NCI-H187 treated with DMSO at 0.1 percent for 48 hours (cell line): Measurements from ENCODE around the gene HOXA2.

Experiments
- DNase-seq: peaks from one replicate; lab custom pipeline; 2025; lab: John Stamatoyannopoulos, UW

HOXA2 gene

DNA sequence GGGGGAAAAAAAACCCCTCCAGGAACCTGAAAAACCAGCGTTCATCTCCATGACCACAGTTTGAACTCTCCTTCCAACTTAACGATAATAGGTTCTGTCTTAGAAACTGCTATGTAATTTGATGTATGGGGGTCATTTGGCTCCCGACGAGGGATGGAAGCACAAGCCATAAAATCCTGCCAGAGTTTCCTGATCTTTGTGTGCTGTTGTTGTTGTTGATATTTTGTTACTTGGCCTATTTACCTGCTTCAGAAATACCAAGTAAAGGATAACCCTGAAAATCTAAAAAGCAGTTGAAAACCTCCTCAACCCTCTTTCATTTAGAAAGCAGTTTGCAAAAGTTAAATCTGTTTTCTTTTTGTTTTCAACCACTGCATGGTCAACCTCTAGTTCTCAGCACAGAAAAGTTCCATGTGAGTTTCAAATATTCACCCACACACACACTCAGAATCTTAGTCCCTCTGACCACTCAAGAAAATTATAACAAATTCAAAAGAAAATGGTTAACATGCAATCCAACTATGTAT is 9.3 kb upstream of the HOXA2 start:
- no peak for DNase-seq

DNA sequence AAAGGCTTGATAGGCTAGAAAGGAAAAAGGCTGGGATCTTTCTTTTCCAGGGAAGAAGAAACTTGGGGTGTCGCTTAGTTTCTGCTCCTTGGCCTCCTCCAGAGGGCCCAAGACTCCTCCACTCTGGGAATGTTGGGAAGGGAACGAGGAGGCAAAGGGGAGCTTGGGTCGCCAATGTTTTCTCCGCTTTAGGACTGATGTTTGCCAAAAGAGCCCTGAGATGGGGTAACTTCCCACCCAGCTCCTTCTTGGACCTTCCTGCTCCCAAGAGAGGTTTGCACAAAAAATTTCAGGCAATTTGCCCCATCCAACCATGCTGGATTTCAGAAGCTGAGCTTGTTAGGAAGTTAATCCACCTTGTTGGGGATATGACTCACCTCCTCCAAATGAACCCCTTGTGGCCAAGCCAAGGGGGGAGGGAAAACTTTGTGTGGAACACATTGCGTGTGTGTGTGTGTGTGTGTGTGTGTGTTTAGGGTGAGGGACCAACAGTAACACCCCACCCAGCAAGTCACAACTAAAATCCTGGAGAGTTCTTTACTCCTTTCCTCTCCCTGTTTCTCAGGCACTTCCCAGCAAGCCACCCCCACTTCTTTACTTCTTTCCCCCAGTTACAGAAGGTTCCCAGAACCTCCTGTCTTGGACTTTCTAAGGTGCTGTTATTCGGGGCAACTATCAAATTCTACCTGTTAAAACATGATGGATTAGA is 8.7 kb upstream of the HOXA2 start:
- DNase-seq: no peak

DNA sequence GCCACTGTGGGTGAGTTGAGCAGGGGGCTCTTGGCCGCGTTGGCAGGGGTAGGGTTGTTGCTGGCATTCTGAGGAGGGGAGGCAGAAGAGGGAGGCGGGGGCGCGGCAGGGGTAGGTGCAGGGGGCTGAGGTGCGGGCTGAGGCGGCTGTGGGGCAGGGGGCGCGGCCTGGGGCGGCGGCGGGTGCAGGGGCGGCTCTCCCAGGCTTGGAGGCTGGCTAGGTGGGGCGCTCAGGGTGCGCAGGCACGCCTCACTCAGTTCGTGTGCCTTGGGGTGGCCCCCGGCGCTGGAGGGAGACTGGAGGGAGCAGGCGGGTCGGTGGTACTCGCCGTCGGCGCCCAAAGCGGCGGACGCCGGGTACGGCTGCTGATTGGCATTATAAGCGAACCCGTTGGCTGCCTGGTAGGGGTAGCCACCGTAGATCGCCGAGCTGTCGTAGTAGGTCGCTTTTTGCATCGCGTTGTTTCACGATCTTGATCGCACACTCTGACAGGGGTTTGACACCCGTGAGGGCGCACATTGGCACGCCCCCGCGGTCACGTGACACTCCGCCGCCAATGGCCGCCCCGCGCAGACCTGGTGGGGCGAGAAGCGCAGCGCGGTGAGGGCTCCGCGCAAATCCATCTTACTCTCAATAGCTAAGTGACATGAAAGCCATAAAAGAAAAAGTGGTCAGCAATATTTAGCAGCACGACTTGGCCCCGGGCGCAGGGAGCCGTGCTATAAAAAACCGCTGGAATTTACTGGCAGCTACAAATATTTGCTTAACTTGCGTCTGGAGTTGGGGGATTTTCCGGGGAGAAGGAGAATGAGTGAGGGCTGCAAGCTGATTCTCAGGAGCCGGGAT is 7.9 kb upstream of the HOXA2 start:
- no peak for DNase-seq

DNA sequence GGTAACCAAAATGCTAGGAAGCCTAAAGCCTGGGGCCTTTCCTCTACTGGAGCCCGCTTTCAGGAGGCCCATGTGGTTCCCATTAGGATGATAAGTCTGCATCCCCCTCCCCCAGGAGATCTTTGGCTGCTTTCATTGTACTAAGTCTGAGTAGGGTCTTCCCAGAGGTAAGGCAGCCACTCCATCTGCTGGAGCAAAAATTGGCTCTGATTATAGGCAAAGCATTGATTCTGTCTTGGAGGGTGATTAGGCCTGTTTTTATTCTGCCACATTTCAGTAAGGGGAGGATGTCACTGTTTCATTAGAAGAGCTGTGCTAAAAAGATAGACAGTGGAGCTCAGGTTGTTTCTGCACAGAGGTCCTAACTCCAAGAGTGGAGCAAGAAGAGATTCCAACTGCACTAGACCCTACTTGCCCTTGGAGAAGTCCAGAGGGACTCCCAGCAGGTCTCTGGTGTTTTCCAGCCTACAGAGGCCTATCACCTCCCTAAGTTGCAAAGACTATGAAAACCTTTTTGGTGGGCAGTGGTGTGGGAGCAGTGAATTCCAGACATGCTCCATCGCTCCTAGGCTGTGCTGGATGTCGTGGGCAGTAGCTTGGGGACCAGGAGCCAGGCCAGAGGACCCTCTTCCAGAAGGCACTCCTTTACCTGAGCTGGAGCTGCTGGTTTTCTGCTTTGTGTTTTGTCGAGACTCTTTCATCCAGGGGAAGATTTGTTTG is 7.1 kb upstream of the HOXA2 start:
- no peak for DNase-seq

DNA sequence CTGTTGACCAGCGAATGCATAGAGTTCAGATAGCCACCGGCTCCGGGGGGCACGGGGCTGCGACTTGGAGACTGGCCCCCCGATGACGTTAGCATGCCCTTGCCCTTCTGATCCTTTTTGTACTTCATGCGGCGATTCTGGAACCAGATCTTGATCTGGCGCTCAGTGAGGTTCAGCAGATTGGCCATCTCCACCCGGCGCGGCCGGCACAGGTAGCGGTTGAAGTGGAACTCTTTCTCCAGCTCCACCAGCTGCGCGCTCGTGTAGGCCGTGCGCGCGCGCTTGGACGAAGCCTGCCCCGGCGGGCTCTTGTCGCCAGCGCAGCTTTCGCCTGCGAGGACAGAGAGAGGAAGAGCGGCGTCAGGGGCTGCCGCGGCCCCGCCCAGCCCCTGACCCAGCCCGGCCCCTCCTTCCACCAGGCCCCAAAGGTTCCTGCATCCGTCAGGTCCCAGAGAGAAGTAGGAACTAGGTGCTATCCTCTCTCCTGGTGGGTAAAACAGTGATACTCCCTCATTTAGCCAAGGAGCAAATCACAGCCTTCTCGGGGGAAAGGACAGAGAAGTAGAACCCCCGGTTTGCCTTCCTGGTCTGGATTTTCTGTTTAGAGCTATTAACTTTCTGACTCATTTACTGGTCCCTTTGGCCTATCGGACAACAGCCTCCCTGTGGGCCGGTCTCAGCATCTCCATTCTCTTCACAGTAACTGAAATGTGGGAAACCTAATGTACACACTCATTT is 6.1 kb upstream of the HOXA2 start:
- no peak for DNase-seq

DNA sequence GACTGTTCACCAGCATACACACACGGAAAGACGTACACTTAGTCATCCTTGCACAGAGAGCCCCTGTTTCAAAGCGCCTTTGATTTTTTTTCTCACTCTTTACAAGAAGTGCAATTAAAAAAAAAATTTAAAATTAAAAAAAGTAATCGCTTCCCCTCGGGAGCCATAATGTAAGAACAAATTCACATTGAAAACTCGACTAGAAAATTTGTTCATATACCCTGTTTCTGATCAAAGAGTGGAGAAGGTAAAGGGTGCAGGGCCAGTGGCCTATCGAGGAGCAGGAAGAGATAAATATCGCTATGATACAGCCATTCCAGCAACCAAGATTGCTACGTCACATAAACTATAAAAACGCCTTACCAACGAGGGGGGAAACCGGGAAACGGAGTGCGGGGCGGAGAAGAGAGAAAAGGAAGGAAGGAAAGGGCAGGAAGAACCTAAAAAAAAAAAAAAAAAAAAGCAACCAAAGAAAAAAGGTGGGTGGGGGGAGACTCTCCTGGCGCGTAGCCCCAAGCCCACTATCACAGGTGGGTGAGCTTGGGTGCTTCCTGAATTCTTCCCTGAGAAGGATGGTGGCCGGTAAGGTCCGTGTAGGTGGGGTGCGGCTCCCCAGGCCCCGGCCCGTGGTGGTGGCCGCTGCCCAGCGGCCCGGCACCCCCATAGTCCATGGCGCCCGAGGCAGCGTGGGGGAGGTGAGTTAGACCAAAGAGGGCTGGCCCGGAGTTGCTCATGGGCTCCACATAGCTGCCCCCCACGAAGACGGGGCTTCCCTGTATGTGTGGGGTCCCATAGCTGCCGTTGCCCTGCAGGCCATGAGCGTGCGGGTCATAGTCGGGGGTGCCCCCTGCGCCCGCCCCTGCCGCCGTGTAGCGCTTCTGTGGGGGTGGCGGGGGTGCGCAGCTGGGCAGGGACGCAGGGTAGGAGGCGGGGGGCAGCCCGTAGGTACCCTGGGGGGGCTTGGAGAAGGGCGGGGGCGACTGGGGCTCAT is 5.2 kb upstream of the HOXA2 start:
- DNase-seq: no peak

DNA sequence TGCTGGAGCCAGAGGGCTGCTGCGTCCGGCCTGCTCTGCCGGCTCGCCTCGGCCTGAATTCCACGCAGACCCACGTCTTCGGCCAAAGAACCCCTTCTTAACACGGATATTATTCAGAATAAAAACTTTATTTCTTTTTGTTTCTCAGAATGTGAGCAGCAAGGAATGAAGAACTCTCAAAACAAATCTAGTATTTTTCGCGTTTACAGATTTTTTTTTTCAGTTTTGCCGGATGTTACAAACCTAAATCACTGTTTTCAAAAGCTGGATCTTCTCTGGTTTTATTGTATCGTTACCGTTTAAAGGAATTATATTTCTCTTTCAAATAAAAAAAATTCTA is 4.4 kb upstream of the HOXA2 start:
- DNase-seq: no peak

DNA sequence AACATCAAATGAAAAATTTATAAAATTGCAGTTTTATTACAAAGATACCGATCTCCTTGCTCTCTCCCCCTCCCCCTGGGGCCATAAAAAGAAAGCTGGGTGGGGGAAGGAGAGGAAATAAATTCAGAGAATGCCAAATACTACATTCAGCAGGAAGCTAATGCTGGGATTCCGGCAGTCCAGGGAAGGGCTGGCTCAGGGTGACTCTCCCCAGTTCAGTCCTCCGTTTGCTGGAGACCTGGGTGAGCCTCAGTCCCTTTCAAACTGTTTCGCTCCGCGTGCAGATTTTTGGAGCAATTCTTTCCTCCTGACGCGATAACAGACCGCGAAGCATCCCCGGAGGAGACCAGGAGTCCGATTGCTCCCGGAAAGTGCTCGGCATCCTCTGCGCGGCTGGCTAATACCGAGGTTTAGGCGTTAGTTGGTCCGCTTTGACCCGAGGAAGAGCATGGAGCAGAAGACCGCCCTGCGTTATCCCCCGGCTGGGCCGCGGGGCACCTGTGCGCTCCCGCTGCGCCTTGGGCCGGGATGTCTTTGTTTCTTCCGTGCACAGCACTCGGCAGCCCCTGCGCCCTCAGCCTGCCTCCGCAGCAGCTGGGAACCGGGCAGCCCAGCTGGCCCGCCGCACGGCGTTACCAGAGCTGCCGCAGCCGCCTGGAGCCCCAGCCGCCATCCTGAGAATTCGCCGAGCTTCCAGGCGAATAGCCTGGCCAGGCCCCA is 3.9 kb upstream of the HOXA2 start:
- DNase-seq: no peak

DNA sequence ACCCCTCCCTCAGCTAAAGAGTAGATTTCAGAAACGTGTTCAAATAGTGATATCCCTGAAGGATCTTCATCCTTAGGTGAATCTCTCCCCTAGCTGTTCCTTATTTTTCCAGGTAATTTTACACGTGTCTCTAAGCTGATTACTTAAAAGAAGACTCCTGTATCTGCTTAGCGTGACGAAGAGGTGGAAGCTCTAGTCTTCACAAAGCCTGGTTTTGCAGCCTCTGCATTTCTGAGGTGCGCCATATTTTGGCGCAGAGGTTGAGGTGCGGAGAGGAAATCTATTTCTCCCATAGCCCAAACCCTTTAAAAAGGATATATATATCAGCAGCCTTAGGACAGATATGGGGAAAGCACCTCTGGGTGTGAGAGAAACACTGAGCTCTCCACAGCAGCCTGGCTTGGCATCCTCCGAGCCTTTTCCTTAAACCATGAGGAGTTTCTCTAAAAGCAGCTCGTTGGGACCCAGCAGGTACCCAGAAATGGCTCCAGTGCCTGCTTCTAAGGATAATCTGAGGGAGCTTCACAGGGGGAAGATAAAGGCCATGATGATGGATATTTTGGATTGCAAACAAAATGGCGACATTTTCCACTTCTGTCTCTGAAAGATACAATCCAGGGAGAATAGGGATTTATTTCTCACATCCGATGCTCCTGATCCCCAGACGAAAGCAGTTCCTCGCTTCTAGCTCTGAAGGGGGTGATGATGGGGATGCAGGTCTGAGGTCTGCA is 3.0 kb upstream of the HOXA2 start:
- DNase-seq: no peak

DNA sequence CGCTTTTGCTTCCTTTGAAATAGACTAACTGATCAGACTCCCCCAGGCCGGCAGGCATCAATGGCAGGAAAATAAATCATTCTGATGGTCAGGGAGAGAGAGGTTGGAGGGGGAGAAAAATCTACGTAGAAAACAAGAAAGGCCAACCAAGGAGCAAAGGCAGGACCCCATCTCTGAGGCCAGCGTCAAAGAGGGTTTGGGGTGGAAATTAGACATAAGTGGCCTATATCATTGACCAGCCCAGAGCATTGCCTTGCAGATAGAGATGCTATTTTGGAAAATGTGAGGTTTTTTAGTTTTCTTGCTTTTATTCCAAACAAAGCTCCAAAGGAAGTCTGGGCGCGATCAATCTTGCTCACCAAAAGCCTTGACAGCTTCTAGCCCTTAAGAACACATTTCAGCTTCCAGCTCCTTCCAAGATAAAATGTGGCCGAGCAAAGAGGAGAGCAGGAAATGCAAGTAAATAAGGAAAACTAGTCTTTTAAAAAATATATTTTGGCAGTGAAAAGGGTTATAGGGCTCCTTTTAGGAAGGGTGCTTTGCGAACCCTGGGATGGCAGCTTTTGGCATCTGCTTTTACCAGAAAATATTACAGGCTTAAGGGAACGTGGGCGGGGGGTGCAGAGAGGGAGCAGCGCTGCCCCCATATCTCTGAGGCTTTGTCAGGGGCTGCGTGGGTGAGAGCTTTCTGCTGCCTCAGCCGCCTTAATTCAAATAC is 2.0 kb upstream of the HOXA2 start:
- DNase-seq: no peak

DNA sequence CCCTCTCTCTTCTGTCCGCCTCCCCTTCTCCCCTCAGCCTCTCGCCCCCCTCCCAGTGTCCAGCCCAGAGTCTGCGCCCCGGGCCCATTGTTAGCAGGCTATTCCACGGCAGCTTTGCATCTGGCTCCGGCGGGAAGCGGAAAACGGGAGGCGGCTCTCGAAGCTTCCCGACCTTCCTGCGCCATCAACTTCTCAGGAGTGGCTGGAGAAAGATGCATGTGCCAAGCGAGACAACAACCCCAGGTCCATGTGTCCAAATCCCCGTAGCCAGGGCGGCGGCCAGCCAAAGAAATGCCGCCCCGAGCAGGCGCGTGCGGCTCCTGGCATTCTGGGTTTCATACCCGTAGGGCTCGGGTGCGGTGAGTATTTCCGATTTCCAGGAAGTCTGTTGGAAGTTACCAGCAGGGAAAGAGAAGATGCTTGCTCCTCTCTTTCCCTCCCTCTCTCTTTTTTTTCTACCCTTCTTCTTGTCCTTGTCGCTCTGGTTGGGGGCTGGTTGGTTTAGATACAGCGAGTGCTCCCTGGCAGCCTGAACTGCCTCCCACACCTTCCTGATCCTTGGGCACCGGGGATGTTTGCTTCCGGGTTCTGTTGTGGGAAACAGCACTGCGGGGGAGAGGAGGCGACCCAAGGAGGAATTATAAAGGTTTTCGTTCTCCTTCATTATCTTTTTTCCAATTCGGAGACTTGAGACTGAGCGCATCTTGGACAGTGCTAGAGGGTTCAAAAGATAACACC is 1.2 kb upstream of the HOXA2 start:
- no peak for DNase-seq

DNA sequence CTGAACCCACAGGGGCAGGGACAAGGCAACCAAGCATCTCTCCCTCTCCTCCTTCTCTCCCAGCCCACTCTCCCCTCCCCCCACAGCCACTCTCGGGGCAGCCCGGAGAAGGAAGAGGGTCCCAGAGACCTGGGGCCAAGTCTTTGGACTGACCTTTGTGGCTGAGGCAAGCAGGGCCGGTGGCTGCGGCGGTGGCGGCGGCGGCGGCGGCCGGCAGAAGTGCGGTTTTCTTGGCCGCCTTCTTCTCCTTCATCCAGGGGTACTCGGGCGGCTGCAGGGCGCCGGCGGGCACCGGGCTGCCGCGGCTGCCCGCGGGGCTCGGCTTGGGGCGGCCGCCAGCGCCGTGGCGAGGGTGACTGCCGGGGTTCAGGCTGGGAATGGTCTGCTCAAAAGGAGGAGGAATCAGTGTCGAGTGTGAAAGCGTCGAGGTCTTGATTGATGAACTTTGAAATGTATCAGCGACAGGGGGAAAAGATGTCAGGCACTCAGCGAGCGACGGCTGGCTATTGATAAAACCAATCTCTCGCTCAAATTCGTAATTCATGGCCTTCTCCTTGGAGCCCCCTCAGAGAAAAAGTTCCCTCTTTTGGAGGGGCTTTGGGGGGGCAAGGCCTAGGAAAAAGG is 414 bp downstream of the HOXA2 start:
- DNase-seq: no peak

DNA sequence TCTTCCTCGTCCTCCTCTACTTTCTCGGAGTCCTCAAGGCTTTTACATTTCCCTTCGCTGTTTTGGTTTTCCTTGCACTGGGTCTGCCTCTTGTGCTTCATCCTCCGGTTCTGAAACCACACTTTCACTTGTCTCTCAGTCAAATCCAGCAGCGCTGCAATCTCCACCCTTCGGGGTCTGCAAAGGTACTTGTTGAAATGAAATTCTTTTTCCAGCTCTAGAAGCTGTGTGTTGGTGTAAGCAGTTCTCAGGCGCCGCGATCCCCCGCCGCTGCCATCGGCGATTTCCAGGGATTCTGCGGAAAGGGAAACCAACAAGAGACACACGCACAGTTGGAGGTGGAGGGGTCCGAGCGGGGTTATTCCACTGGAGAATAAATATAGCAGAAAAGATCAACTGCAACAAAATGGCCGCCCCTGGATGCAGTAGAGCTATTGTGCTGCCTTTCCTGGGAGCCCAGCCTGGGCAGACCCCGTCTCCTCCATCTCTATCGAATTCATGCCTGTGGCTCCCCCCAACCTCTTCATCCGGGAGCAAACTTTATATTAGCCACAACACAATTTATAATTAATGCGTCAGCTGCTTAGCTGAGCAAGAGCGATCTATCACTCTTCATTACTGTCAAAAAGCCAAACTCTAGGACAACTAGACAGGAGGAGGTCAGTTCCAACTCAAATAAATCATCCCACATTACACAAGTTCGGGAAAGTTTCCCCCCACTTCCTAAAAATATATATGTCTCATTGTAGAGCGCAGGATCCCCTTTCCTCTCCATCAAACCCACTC is 1.1 kb downstream of the HOXA2 start:
- DNase-seq: no peak

DNA sequence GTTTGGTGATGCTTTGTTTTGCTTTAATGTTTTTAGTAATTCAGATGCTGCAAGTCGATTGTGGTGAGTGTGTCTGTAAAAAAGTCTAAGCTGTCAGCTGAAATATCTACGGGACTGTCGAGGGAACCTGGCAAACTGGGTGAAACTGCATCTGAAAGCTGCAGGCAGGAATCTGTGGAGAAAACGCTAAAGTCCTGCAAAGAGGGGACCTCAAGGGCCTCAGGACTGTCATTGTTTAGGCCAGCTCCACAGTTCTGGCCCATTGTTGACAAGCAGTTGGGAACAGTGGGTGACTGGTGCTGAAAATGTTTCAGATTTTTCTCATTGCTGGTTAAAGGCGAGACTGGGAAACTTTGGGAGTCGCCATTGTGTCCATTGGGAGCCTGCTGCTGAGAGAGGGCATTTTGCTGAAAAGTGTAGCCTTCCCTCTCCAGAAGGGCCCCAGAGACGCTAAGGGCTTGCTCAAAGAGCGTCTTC is 1.8 kb downstream of the HOXA2 start:
- no peak for DNase-seq

DNA sequence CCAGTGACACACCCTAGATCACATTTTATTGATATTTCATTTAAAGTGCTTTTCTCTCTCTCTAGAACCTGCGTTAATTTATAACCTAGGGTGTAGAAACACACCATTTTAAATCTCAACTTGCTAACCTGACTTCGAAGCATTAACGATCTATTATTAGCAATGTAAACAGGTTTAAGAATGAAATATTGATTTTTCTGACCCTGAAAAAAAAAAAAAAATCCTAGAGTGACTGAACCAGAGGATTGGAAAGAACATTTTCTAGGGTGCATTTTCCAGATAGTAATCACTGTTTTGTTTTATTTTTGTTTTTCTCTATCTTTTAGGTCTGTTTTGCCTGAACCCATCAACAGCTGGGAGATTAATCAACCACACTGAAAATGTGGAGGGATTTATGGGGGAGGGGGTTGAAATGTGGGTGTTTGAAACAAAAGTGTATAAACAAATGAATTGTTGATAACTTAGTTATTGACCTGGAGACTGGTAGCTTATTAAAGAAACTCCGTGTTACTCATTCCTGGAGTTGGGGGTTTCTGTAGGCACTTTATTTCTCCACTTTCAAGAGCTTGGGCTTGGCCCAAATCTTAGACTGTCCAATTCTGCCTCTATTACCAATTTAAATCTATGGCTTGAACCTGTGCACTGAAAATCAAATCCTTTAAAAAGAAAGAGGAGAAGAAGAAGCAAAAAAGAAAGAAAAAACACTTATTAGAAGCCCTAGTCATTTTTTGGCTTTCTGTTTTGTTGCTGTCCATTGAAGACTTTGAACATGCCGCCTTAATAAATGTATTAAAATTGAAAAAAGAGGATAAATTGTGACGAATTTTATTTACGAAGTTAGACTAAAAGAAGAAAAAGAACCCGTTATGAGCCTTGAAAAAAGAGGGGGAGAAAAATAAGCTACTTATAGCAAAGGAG is 2.8 kb downstream of the HOXA2 start:
- no peak for DNase-seq
